Sciatic nerve (tissue), 2 donors: ENCODE data around the gene CRYAA. TPM values are rescaled to one million over a fixed set of nuclear protein-coding genes. Genes with fewer than 3 reads are reported as not detected.

Experiments used
- ATAC-seq: fragments of 200-7000 bp; cut with Tn5 transposase; one replicate; pipeline ENCODE4 v1.9.1; 2020; ENCODE audit warnings: mild to moderate bottlenecking, moderate library complexity
- DNase-seq: peaks from one replicate; pipeline ENCODE4 v3.0.0-alpha.2; 2020; ENCODE audit warnings: low spot score
- intact Hi-C: fragments of 100-400 bp; cut with DNase I; formaldehyde crosslinking; loops from one replicate; pipeline ENCODE4 v1.14.2; 2022
- total RNA-seq: library from RNA; stranded (reverse); fragmentation: NEBNext Ultra II Directional; extraction: Animal tissue kit (Norgen Biotek cat#: 25700); gene quantifications from one replicate; pipeline ENCODE4 v1.2.1, GENCODE V29; 2021
- donor health status: DM: no; HTN: no; CAD: no.
- donor health status: DM: no; HTN: no; CAD: no.

Gene CRYAA
- total RNA-seq, 1 donor from 2014 or later = not detected

GRCh38 chr21:43194303-43195120 lies 25.7 kb downstream of the CRYAA start:
- intact Hi-C loops = no loop called here
- ATAC-seq (no peak), DNase-seq (peak; percentile 49)

GRCh38 chr21:43195121-43196021 lies 26.6 kb downstream of the CRYAA start:
- DNase-seq (peak; percentile 75), ATAC-seq (peak; percentile 83)
- intact Hi-C loops = no loop called here

DNA sequence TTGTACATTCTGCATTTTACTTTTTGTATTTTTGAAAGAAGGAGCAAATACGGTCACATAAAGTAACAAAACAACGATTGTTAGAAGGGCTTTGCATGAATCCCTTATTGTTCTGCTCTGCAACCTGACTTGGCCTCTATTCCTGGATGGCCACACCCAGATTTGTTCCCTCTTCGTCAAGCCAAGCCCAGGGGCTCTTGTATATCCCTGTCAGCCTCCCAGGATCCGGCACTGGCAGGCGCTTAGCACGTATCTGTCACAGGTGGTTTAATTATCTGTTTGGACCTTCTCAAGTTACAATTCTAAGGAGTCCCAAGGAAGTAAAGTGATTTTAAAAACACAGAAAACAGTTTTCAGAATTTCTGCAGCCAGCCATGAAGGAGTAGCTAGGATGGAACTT lies 28.0 kb downstream of the CRYAA start:
- intact Hi-C loops = no loop called here
- peak; percentile 80 for ATAC-seq
- peak; percentile 54 for DNase-seq

DNA sequence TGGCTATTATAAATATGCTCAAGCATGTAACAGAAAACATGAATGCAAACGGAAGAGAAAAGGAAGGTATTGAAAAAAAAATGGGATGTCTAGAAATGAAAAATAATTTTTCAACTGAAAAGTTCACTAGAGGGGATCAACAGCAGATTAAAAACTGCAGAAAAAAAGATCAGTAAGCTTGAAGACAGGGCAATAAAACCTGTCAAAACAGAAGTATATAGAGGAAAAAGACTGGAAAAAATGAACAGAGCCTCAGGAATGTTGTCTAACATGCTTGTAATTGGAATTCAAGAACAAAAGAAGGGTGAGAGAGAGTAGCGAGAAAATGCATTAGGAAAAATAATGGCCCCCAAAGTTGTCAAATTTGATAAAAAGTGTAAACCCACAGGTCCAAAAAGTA lies 29.6 kb downstream of the CRYAA start:
- intact Hi-C loops = no loop called here
- no peak for DNase-seq
- ATAC-seq = no peak

GRCh38 chr21:43201491-43201890 lies 32.7 kb downstream of the CRYAA start:
- intact Hi-C loops = no loop called here
- DNase-seq = no peak
- no peak for ATAC-seq

DNA sequence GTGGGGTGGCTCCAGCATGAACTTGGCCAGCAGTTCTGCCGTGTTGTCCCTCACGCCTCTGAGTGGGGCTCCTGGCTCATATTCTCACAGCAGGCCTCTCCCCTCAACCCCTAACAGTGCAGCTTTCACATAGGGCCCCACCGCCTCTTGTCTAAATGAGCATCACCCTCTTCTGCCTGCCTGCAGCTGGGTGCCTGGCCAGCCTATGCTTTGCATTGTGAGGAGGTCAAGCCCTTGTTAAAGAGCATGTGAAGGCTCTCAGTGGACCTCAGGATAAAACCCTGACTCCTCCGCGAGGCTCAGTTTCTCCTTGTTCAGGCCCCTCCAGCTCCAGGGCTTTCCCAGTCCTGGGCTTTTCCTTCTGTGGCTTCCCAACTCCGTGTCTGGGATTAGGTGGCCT lies 34.8 kb downstream of the CRYAA start:
- intact Hi-C loops = no loop called here
- DNase-seq (peak; percentile 25), ATAC-seq (no peak)

DNA sequence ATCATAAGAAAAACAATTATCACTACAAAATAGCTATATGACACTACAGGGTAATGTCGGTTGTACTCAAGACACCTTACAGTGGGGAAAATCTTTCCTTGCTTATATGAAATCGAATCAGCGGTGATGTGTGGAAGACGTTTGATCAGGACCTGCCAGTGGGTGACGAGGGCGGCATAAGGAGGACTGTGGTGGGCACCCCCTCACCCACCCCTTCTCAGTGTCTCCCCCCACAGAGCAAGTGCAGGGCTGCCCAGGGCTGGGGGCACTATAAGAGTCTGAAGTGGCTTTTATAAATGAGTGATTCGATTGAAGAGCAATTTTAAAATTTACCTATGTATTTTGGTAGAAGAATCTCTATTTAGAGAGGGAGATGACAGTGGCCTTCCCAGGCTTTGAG lies 35.8 kb downstream of the CRYAA start:
- ATAC-seq (no peak), DNase-seq (peak; percentile 17)
- intact Hi-C loops = no loop called here

- ATAC-seq (no peak), DNase-seq (peak; percentile 42)
- intact Hi-C loops = no loop called here
These were observed 37.6 kb downstream of the CRYAA start for GRCh38 chr21:43206231-43207042.

DNA sequence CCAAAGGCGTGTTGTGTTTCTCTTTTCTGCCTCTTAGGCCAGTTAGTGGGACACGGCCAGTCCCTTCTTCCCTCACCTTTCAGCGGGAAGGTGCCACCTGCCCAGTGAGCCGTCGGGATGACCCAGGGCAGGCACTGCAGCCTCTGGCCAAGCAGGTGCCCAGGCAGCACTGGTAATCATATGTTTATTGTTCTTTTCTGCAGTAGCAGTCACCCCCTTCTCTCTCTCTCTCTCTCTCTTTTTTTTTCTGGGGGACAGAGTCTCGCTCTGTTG lies 38.2 kb downstream of the CRYAA start:
- DNase-seq = no peak
- intact Hi-C loops = no loop called here
- ATAC-seq = no peak

DNA sequence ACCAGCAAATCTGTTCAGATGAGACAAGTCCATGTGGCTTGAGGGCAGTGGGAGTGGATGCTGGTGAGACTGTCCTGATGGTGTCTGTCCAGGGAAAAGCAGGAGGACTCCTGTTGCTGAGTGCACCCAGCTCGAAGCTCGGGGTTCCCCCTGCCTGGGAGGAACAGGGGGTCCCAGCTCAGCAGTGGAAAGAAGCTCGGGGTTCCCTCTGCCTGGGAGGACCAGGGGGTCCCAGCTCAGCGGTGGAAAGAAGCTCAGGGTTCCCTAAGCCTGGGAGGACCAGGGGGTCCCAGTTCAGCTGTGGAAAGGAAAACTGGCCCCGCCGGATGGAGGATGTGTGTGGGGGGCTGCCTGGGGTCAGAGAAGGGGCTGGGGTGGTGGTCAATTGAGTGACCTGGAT lies 39.1 kb downstream of the CRYAA start:
- ATAC-seq = no peak
- intact Hi-C loops = no loop called here

DNA sequence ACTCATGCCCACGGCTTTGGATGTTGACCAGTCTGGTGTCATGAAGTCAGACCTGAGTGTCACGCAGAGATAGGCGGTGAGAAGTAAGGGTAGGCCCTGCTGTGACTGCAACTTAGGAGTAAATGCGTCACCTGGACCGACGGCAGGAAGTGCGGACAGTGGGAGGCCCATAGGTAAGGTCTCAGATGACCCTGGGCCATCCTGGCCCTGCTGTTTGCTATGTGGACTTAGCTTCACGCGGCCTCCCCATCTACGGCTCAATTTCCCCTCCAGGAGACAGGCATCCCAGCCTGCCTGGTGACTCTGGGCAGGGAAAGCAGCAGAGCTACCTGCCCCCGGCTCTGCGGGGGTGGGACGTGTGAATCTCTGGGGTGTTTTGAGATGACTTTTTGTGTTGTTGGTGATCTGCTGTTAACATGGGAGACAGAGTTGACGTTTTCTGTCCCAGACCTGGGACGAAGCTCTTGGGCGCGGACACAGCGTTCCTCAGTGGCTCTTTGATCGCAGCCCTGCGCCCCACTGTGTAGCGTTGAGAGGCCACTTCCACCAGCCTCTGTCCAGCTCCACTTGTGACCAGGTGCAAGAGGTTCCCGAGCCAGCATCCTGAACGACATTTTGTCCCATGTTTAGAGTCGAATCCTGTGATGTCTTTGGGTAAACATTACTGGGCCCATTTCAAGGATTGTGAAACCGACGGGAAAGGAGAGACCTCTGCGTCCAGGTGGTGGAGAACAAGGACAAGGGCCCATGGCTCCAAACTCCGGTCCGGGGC lies 39.9 kb downstream of the CRYAA start:
- intact Hi-C loops = no loop called here
- DNase-seq (peak; percentile 47), ATAC-seq (no peak)

More for the DNA sequence above, 39.1 kb downstream of the CRYAA start:
- peak; percentile 45 for DNase-seq

DNA sequence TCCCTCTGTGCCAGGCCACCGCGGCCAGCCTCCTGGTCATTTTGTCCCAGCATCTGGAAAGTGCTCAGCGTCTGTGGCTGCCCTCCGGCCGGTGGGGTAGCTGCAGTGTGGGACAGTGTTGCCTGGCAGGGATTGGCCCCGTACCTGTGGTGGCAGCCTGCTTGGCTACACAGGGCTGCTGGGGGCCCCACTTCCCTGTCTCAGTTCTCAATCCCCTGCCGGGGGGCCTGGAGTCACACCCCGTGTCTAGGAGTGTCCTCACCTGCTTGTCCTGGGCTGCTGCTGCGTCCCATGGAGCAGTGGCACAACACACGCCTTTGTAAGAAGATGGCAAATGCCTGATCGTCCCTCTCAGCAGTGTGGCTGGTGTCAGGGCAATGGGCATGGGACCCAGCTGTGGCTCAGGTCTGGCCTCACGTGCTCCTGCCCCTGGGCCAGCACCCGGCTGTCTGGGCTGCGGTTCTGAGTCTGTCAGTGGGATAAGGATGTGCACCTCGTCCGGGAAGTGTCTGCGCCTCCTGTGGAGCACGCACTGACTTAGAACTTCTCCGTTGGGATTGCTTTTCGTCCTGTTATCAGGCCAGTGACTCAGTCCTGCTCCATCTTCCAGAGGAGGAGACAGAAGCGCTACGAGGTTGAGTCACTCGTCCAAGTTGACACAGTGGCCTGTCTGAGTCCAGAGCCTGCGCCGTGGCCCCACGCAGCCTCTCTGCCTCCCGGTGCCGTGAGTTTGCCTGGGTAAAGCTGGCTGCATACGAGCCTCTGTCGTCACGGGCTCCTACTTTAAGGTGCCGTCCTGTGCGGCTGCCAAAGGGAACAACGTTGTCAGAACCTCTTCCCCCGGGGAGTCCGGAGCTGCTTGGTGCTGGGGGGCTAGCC lies 41.0 kb downstream of the CRYAA start:
- peak; percentile 54 for DNase-seq
- peak; percentile 25 for ATAC-seq
- intact Hi-C loops = no loop called here

DNA sequence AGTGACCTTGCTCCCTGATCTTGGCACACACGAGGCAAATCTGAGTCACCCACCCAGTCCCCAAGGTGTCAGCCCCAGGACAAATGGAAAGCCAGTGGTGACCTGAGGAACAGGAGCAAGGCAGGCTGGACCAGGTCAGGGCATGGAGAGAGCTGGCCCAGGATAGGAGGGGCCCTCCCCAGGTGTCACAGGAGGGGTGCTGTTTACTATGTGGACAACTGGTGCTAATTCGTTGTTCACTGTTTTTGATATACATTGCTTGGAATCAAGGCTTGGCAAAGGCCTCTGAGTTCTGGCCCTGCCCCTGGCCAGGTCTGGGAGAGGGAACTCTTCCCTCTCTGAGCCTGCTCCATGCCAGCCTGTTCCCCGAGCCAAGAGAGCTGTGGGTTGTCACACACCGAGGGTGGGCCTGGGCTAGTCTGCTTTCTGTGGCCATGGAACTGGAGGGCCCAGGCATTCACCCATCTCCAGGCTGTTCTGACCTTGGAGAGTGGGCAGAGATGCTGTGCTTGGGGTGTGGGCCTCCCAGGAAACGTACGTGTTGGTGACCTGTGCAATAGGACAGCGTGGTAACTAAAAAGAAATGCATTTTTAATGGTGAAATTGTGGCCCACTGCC lies 41.8 kb downstream of the CRYAA start:
- intact Hi-C loops = no loop called here
- DNase-seq (peak; percentile 37), ATAC-seq (peak; percentile 20)

GRCh38 chr21:43211072-43211759 lies 42.4 kb downstream of the CRYAA start:
- peak; percentile 58 for DNase-seq
- ATAC-seq = peak; percentile 68
- intact Hi-C loops = no loop called here

- ATAC-seq (peak; percentile 42), DNase-seq (peak; percentile 57)
- intact Hi-C loops = no loop called here
These were observed 42.9 kb downstream of the CRYAA start for GRCh38 chr21:43211760-43212115.
